ENCODE data around the gene GIT1. TPM values are rescaled to one million over a fixed set of nuclear protein-coding genes. Genes with fewer than 3 reads are reported as not detected.

The GIT1 gene
- 13.5 and 28.2 TPM in 2 replicates for total RNA-seq (ENCODE audit: low replicate concordance)

GRCh38 chr17:29589524-29590410 lies at the start of gene GIT1:
TSS of gene GIT1 (minus strand) at chr17:29589648. CDS start at chr17:29589378, 270 bp downstream.

GRCh38 chr17:29622337-29623282 lies 33.2 kb upstream of the GIT1 start, which contains the start of gene CORO6:
TSS of gene CORO6 (minus strand) at chr17:29622912. CDS start at chr17:29621421, 1,491 bp downstream.

GRCh38 chr17:29592850-29593551 lies 3.6 kb upstream of the GIT1 start, which contains the start of gene ANKRD13B:
TSS of gene ANKRD13B (plus strand) at chr17:29593132. CDS start at chr17:29593622, 490 bp downstream.

GRCh38 chr17:29568331-29569244 lies 20.9 kb downstream of the GIT1 start, which contains the start of gene TP53I13:
TSS of gene TP53I13 (plus strand) at chr17:29568701. CDS start at chr17:29568759, 58 bp downstream.

GRCh38 chr17:29566473-29567303 lies 22.8 kb downstream of the GIT1 start, which contains the start of gene ABHD15:
TSS of gene ABHD15 (minus strand) at chr17:29567037. CDS start at chr17:29566966, 71 bp downstream.

Other genes with a start within 250 kb of the GIT1 start
- gene TAOK1, start 199.3 kb downstream of the GIT1 start, total RNA-seq (ENCODE audit: low replicate concordance), result 36.2 and 37.6 TPM in 2 replicates
- gene ABHD15, start 22.6 kb downstream of the GIT1 start, total RNA-seq (ENCODE audit: low replicate concordance), result 5.0 and 6.0 TPM in 2 replicates
- gene TP53I13, start 20.9 kb downstream of the GIT1 start, total RNA-seq (ENCODE audit: low replicate concordance), result 20.2 and 48.6 TPM in 2 replicates
- 4.0 and 4.4 TPM in 2 replicates for gene ANKRD13B, start 3.5 kb upstream of the GIT1 start, total RNA-seq (ENCODE audit: low replicate concordance)
- gene CORO6, start 33.3 kb upstream of the GIT1 start, total RNA-seq (ENCODE audit: low replicate concordance), result 3.5 and 9.4 TPM in 2 replicates

All from smooth muscle cell of the coronary artery (primary cell).